Spleen (tissue), 11 donors: ENCODE measurements around the gene OPCML. TPM values are rescaled to one million over a fixed set of nuclear protein-coding genes. Genes with fewer than 3 reads are reported as not detected.

Experiments
- DNase-seq: peaks from one replicate; pipeline ENCODE4 v3.0.0-alpha.2; 2020
- H3K27ac ChIP-seq, 8 donors: fragments of 200-600 bp; sonication (generic) in 7 of 8; 1 replicate in 4 of 8; 2 replicates in 4 of 8; pipeline versions ENCODE4 v1.5.0 to v1.8.0; 2016 to 2021; ENCODE audit warnings: inconsistent platforms in 4 of 8, mild to moderate bottlenecking in 4 of 8, moderate library complexity in 1 of 8
- H3K27me3 ChIP-seq, 7 donors: fragments of 200-600 bp; sonication (generic) in 6 of 7; replicated peaks in 1 of 7; 1 replicate in 4 of 7; 2 replicates in 3 of 7; pipeline versions ENCODE4 v1.5.0 to v1.8.0; 2016 to 2021; ENCODE audit warnings: inconsistent platforms in 3 of 7, mild to moderate bottlenecking in 1 of 7
- H3K36me3 ChIP-seq, 6 donors: fragments of 200-600 bp; sonication (generic) in 5 of 6; 1 replicate in 4 of 6; 2 replicates in 2 of 6; pipeline versions ENCODE4 v1.5.0 to v1.8.0; 2016 to 2021; ENCODE audit warnings: inconsistent platforms in 2 of 6
- H3K4me1 ChIP-seq, 6 donors: fragments of 200-600 bp; sonication (generic) in 5 of 6; 1 replicate in 3 of 6; 2 replicates in 3 of 6; pipeline versions ENCODE4 v1.5.0 to v1.8.0; 2016 to 2021; ENCODE audit warnings: inconsistent platforms in 3 of 6
- H3K4me3 ChIP-seq, 8 donors: fragments of 200-600 bp; sonication (generic) in 7 of 8; 1 replicate in 4 of 8; 2 replicates in 4 of 8; pipeline versions ENCODE4 v1.5.0 to v1.8.0; 2016 to 2021; ENCODE audit warnings: inconsistent platforms in 4 of 8, mild to moderate bottlenecking in 4 of 8, moderate library complexity in 2 of 8
- H3K9me3 ChIP-seq, 8 donors: fragments of 200-600 bp; sonication (generic) in 7 of 8; 1 replicate in 4 of 8; 2 replicates in 4 of 8; pipeline versions ENCODE4 v1.5.0 to v1.8.0; 2016 to 2021; ENCODE audit warnings: inconsistent platforms in 4 of 8
- POLR2A ChIP-seq, 3 donors: fragments of 450-650 bp; IDR thresholded peaks; one replicate each; pipeline ENCODE4 v1.5.1; 2017; ENCODE audit warnings: antibody characterized with exemption in 3 of 3, mild to moderate bottlenecking in 1 of 3
- POLR2AphosphoS5 ChIP-seq, 3 donors: sonication (generic); formaldehyde crosslinking; IDR thresholded peaks; one replicate each; pipeline ENCODE4 v1.5.1; 2017; ENCODE audit warnings: antibody characterized with exemption in 3 of 3
- WGBS, 5 donors: extraction: QIAGEN DNeasy Blood & Tissue Kit in 3 of 5; methylation state at CpG; one replicate each; pipeline versions ENCODE4 v1.1.5 to v1.1.7; 2013 to 2018; 5-methylcytosine and 5-hydroxymethylcytosine counted together
- intact Hi-C: fragments of 100-400 bp; cut with DNase I; formaldehyde crosslinking; loops from one replicate; pipeline ENCODE4 v1.15.0; 2023; ENCODE audit warnings: low total_unique reads
- polyA plus RNA-seq, 3 donors: library from polyadenylated mRNA; stranded (reverse); fragments of 200-250 nt; gene quantifications; one replicate each; pipeline ENCODE4 v1.2.1, GENCODE V29; 2013
- total RNA-seq, 7 donors: library from RNA; depleted of rRNA in 3 of 7; stranded (reverse); fragments of >200 nt in 3 of 7; fragmentation: NEBNext Ultra II Directional in 4 of 7; extraction: Animal tissue kit (Norgen Biotek cat#: 25700) in 4 of 7; gene quantifications; one replicate each; pipeline versions ENCODE4 v1.1.0 to v1.2.1, GENCODE V29; 2016 to 2021
- TF ChIP-seq, protein P1 (sequence below), 11 experiments: fragments of 200-600 bp in 7 of 11; fragments of 450-650 bp in 4 of 11; sonication (generic) in 4 of 11; IDR thresholded peaks in 8 of 11; conservative IDR thresholded peaks in 3 of 11; 1 replicate in 7 of 11; 2 replicates in 4 of 11; pipeline versions ENCODE4 v1.4.0 to v1.8.0; 2016 to 2021; ENCODE audit warnings: antibody characterized with exemption in 11 of 11, inconsistent platforms in 4 of 11, mild to moderate bottlenecking in 1 of 11
- donor health status: healthy with polysubstance abuse.
- donor health status: DM: no; HTN: no; CAD: no; lungs with moderate emphysema.
- donor health status: DM: no; HTN: no; CAD: no.
- donor health status: Bipolar disorder and iron deficiency.
- donor health status: healthy.
- donor health status: DM: no; HTN: no; CAD: no.
- donor health status: DM: yes; HTN: yes; CAD: no.

Gene OPCML
- total and polyA plus RNA-seq, 10 donors, result 0.09 to 10.7 (median 3.1) TPM

DNA sequence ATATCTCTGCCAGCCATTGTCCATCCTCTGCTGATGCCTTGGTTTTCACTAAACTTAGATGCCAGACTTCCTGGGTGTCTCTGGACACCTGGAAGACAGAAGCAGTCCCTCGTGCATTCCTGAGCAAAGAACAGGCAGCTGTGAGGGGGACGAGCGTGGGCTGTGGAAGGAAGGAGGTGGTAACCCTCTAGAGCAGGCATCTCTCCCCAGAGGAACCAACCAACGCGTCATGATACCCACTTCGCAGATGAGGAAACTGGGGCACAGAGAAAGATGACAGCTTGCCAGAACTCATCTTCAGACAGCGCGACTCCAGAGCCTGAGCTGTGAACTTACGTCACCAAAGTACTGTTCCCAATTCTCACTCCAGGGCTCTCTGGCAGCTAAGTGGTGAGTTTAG is 123.4 kb downstream of the OPCML start:
- Histone ChIP-seq H3K36me3 (no peaks in the 10 kb centered on the region), H3K27me3 (no peaks in the 10 kb centered on the region), H3K4me3 (no peak overlapping the region), H3K9me3 (no peaks in the 10 kb centered on the region), H3K4me1 (no peaks in the 10 kb centered on the region), H3K27ac (no peak overlapping the region)
- TF ChIP-seq, protein P1, sequence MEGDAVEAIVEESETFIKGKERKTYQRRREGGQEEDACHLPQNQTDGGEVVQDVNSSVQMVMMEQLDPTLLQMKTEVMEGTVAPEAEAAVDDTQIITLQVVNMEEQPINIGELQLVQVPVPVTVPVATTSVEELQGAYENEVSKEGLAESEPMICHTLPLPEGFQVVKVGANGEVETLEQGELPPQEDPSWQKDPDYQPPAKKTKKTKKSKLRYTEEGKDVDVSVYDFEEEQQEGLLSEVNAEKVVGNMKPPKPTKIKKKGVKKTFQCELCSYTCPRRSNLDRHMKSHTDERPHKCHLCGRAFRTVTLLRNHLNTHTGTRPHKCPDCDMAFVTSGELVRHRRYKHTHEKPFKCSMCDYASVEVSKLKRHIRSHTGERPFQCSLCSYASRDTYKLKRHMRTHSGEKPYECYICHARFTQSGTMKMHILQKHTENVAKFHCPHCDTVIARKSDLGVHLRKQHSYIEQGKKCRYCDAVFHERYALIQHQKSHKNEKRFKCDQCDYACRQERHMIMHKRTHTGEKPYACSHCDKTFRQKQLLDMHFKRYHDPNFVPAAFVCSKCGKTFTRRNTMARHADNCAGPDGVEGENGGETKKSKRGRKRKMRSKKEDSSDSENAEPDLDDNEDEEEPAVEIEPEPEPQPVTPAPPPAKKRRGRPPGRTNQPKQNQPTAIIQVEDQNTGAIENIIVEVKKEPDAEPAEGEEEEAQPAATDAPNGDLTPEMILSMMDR (IDR thresholded peaks at IDR 0.05 in 8 of 11, conservative IDR thresholded peaks at IDR 0.05 in 3 of 11), result no peak
- TF ChIP-seq POLR2A (IDR thresholded peaks at IDR 0.05) (no peak), POLR2AphosphoS5 (IDR thresholded peaks at IDR 0.05) (no peak)
- DNase-seq, result no peak
- WGBS, 5 donors, result 76 to 82% (median 78%) methylated on average over 9 of the region's 9 CpGs
- intact Hi-C loops, result no loop called here

DNA sequence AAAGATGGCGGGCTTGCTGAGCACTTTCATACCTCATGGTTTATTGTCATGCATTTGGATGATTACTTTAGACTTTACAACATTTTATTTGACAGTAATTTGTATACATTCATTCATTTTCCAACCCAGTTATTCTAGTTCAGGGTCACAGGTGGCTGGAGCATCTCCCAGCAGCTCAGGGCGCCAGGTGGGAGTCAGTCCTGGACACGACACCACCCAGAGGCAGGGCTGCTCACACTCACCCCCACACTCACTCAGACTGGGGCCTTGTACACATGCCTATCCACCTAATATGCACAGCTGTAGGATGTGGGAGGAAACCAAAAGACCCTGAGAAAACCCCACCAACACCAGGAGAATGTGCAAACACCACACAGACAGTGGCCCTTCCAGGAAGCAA is 123.9 kb downstream of the OPCML start:
- Histone ChIP-seq H3K27ac (no peak overlapping the region), H3K27me3 (no peaks in the 10 kb centered on the region), H3K4me1 (no peaks in the 10 kb centered on the region), H3K9me3 (no peaks in the 10 kb centered on the region), H3K36me3 (no peaks in the 10 kb centered on the region), H3K4me3 (no peak overlapping the region)
- intact Hi-C loops, result no loop called here
- TF ChIP-seq POLR2A (IDR thresholded peaks at IDR 0.05), result no peak
- TF ChIP-seq, protein P1 (IDR thresholded peaks at IDR 0.05 in 8 of 11, conservative IDR thresholded peaks at IDR 0.05 in 3 of 11), result no peak
- no peak for TF ChIP-seq POLR2AphosphoS5 (IDR thresholded peaks at IDR 0.05)
- DNase-seq, result no peak
- 79 to 94% (median 87%) methylated on average over 3 of the region's 3 CpGs for WGBS, 5 donors

DNA sequence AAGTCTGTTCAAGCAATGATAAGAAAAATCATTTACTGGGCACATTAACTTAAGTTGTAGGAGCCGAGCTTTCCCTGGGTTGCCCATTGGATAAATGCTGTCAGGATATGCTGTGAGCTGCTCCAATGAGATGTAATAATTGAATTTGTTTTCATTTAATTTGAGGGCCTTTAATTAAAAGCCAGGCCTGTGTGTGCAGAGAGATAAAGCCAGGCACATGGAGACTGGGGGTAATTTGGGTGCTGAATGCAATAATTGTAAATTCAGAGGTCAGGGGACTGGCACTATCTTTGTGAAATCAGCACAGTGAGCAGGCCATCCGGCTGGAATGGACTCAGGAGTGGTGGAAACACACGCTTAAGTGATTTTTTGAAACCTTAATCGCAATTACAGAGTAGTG is 125.8 kb downstream of the OPCML start:
- TF ChIP-seq POLR2AphosphoS5 (IDR thresholded peaks at IDR 0.05), result no peak
- TF ChIP-seq, protein P1 (IDR thresholded peaks at IDR 0.05 in 8 of 11, conservative IDR thresholded peaks at IDR 0.05 in 3 of 11), result no peak
- TF ChIP-seq POLR2A (IDR thresholded peaks at IDR 0.05), result no peak
- no peaks in the 10 kb centered on the region for H3K9me3 ChIP-seq
- H3K27ac ChIP-seq, result no peak overlapping the region
- intact Hi-C loops, result no loop called here
- no peaks in the 10 kb centered on the region for H3K27me3 ChIP-seq
- WGBS, 5 donors, result 77 to 89% (median 77%) methylated on average over 4 of the region's 4 CpGs
- H3K4me3 ChIP-seq, result no peak overlapping the region
- no peak for DNase-seq
- H3K4me1 ChIP-seq, result no peaks in the 10 kb centered on the region
- no peaks in the 10 kb centered on the region for H3K36me3 ChIP-seq

DNA sequence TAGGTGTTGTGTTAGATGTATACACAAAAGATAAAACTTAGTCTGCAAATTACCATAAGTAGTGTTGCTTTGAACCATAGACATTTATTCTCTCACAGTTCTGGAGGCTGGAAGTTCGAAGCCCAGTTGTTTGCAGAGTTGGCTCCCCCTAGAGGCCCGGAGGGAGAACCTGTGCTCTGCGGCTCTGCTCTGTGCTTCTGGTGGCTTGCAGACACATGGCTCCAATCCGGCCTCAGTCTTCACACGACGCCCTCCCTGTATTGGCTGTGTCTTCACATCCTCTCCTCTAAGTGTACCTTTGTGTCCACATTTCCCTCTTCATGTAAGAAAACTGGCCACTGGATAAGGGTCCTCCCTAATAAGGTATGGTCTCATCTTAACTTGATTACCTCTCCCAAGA is 128.4 kb downstream of the OPCML start:
- H3K9me3 ChIP-seq, result no peaks in the 10 kb centered on the region
- TF ChIP-seq POLR2A (IDR thresholded peaks at IDR 0.05), result no peak
- TF ChIP-seq, protein P1 (IDR thresholded peaks at IDR 0.05 in 8 of 11, conservative IDR thresholded peaks at IDR 0.05 in 3 of 11), result peak in 1 of 11 experiments; percentile 15
- no peaks in the 10 kb centered on the region for H3K27me3 ChIP-seq
- no peak overlapping the region for H3K27ac ChIP-seq
- DNase-seq, result no peak
- no peak overlapping the region for H3K4me3 ChIP-seq
- H3K36me3 ChIP-seq, result no peaks in the 10 kb centered on the region
- 78 to 88% (median 82%) methylated on average over 6 of the region's 6 CpGs for WGBS, 5 donors
- intact Hi-C loops, result no loop called here
- no peaks in the 10 kb centered on the region for H3K4me1 ChIP-seq
